GM21515 (cell line): ENCODE data around the gene PAPSS1.
"Not testable (repeated sequence)": the region's sequence is repeated elsewhere in the genome, so short reads cannot be mapped to it uniquely, and the experiment has no call there.

Experiments
- ATAC-seq: cut with Tn5 transposase; IDR thresholded peaks from one replicate; pipeline ENCODE4 v1.9.1; 2021; ENCODE audit not compliant: unreplicated experiment

Gene PAPSS1

DNA sequence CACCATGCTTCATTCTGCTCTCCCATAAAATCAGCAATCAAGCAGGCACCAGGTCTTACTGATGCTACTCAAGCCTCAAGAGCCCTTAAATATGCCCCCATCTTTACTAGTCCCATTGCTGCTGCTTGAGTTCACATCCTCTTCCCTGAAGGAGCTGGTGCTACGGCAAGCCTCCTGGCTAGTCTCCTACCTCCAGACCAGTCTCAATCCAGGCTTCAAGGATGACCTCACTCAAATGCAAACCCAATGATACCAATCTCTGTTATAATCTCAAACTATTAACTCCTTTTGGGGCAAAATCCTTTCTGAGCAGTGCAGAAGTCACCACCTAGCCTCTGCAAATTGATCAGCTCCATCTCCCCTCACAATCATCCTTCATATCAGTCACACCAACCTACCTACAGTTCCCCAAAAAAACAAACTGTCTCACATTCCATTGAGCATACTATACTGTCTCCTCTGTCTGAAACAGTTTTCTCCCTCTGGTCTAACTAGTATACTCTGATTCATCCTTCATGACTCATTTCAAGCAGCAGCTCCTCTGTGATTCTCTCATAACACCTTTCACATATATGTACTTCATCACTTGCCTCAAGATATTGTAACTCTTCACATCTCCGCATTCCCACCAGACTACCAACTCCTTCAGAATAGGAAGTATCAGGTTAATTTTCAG, 30.0 kb downstream of the PAPSS1 start:
- ATAC-seq: no peak

DNA sequence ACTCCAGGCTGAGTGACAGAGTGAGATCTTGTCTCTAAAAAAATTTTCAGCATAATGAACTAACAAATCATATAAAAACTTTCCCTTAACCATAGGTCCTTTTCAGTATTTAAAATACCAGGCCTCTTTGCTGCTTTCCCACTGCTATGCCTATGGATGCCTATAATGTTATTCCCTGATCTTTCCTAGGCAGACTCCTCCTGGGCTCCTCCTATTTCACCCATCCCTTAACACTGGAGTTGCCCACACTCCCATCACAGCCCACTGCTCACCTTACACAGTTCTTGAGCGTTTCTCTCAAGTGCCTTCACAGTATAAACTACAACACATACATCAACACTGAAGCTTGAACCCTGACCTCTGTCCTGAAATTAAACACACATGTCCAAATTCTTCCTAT, 31.6 kb downstream of the PAPSS1 start:
- no peak for ATAC-seq

DNA sequence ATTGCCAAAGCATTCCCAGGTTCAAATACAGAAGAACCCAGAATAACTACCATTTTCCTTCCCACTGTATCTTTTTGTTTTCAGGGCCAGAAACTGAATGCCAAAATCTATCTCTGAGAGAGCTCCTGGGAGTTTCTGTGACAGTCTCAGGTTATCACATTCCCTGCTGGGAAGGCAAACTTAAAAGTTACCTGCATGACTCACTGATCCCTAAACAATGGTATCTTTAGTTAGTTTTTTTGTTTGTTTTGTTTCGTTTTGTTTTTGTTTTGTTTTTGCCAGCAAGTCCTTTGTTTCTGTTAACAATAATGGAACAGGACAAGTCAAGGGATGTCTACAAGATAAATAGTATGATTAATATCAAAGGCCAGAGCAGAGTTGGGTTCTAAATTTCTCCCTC, 34.3 kb downstream of the PAPSS1 start:
- no peak for ATAC-seq

DNA sequence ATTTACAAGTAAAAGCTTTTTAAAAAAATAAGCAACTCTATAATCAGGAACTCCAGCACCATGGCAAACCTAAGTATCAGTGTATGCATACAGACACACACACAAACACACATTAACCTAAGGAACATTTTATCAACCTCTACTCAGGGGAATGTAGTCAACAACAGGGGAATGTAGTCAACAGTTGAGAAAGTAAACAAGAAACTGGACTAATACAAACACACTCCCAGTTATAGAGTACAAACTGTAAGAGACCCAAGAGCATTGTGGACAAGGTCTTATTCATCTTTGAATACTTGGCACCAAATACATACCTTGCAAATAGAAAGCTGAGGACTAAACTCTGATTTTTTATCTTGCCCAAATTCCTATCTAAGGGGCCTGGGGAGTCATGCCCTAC, 36.2 kb downstream of the PAPSS1 start:
- ATAC-seq: no peak

DNA sequence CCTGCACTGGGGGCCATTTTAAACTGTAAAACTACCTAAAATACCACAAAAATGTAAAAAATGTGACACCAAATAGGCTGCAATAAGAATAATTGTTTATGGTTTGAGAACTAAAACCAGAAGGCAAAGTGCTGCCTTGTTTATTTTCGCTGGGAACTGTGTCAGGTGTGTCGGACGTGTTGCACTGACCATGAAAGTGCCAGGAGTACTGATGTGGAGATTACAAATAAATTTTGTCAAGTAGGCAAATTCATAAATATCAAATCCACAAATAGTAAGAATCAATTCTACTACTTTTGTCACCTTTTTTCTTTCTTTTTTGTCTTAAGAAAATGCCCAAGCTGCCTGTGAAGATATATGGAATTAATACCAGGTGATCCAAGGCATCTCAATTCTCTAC, 37.7 kb downstream of the PAPSS1 start:
- no peak for ATAC-seq

DNA sequence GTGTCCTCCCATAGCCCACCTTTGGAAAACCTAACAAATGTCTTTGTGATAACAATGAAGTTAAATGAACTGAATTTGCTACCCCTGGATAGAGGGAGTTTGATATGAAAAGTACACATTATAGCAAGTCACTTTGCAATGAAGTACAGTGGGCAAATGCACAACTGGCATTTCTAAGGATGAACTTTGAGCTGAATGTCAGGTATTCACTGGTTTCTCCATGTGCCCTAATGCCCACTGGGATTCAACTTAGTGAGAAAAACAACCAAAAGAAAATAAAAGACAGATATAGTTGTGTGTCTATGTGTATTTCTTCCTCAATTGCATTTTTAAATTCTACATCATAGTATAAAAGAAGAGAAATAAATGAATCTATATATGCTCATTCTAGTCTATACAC, 51.0 kb downstream of the PAPSS1 start:
- no peak for ATAC-seq

DNA sequence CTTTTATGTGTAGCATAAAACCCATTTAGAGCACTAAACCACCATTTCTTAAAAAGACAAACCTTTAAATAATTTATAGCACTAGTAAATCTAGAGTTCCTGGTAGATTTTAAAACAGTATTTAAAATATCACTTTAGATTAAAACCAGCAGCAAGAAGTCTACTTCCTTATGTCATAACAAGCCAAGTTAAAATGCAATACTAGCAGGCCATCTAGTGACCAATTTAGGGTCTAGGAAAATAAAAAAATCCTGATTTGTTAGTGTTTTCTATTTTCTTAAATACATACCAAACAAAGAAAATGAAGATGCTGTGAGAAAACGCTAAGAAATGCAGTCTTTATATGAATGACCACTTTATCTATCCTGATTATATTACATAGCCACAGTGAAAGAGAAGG, 53.9 kb downstream of the PAPSS1 start:
- no peak for ATAC-seq

DNA sequence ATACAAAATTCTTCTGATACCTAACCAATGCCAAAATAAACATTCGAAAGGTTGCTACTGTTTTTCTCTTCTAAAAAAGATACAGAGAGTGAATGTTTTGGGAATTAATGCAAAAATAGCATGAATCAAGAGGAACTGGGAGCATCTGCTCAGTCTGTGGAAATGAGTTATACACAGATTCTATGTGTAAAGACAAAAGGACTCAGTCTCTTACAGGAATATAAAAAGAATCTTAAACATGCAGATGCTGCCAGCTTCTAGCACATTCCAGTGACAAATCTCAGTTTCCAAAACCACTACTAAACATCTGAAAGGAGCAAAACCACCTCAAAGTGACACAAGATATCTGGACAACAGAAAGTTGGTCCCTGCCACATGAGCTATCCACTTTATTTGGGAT, 55.0 kb downstream of the PAPSS1 start:
- ATAC-seq: no peak

DNA sequence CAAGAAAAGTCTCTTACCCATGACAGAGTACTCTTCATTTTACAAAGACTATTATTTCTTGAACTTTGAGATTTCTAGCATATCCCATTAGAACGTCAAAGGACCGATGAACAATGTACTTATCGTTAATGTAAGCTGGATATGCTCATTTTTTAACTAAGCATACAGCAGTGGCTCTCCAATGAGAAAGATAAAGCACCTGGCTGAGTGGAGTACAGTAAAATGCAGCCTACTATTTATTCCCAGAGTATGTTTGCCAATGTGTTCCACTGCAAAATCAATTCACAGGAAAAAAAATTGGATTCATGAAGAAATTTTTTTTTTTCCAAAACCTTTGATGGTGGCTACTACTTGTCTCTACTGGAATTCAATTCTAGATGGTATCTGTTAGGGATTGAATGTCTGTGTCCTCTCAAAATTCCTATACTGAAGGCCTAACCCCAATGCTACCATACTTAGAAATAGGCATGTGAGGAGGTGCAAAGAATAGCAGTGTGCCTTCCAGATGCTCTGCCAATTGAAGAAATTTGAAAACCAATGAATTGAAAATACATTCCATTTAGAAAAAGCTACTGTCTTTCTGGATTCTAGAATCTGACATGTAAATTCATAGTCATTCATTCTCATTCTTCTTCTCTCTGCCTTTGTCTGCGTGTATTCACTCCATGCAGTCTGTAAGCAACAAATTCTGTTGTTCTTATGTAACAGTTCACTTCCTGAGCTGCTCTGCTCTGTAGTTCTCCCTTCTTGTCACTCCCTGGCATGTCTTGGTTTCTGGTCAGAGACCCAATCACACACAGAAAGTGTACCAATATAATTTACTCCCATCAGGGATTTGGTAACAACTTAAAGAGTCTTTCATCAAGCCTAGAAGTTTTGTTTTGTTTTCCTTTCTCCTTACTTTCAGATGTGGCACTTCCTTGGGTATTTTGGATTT, 61.4 kb downstream of the PAPSS1 start:
- ATAC-seq: no peak

DNA sequence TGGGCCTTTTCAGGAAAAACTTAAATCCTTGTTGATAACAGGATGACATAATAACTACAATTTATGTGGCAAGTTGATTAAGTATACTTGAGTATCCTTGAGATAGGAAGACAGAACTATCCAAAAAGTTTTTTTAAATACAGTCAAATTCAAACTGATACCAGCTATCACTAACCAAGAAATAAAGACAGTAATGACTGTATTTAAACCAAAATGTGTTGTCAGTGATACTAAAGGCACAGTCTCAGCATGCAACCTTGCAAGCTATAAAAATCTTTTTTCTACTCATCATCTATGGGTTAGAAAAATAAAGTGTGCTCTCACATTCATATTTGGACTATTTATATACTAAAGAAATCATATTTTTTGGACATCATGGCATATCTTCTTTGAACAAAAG, 64.7 kb downstream of the PAPSS1 start:
- no peak for ATAC-seq

DNA sequence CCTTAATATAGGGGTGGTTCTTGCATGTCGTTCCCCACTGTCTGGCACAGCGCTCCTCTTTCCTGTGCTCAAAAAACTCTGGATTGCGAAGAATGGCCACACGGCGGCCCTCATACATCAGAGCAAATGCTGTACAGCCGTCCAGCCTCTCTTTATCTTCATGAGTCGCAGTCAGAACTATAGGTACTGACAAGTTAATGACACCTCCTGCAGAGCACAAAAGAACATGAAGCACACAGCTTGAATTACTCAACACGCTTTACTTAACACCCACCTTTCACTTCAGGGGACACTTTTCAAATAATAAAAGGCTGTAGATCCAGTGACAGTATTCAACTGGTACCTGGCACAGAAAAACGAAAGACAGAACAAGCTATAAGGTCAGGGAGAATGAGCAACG, 65.3 kb downstream of the PAPSS1 start:
- ATAC-seq: no peak

DNA sequence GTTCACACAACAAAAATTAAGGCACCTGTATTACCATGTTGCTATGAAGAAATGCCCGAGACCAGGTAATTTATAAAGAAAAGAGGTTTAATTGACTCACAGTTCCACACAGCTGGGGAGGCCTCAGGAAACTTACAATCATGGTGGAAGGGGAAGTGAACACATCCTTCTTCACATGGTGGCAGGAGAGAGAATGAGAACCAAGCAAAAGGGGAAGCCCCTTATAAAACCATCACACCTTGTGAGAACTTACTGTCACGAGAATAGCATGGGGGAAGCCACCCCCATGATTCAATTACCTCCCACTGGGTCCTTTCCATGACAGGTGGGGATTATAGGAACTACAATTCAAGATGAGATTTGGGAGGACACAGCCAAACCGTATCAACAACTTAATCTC, 68.6 kb downstream of the PAPSS1 start:
- ATAC-seq: not testable (repeated sequence)

DNA sequence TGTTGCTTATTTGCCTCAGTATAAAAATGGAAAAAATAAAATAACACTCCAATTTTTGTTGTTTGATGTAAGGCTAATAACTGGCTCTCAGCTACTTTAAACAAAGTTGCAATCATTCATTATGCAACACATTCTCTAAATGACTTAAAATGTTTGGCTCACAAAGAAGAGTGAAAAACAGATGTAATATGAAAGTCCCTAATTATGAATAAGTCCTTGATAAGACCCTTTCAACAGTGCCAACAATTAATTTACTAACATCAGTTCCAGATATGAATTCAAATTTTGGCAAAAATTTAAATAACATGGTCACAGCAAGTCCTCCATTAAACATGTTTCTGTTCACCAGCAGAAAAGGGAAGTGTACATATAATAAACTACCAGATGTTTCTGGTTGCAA, 69.8 kb downstream of the PAPSS1 start:
- no peak for ATAC-seq

DNA sequence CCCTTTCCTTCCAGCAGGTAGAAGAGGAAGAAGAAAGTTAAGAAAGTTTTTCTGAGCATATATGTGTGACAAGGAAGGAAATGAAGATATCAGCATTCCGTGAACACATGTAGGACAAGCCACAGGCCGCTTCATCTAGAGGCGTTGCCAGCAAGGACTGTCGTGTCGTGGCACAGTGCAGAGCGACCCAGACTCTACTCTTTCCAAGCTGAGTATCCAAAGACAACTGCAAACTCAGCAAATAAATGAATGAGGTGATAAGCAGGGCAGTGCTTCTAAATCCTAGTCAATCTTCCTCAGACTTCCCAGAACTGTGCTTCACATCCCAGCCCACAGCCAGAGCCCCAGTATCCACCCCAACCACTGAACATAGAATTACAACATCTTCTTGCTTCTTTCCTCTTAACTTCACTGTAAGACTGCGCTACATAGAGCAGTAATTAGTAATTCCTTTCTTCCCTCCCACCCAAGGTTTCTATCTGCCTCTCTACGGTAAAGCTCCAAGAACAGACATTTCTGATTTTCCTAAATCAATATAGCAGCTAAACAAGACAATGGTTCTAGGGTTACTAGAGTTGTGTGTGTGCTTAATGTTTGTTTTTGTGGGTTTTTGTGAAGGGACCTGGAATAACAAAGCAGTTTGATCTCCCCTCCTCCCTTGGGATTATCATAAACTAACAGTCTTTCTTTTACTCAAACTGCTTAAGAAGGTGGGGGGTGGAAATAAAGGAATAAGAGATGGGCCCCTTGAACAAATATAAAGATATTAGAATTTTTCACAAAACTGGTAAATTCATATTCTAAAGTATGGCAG, 71.6 kb downstream of the PAPSS1 start:
- no peak for ATAC-seq

DNA sequence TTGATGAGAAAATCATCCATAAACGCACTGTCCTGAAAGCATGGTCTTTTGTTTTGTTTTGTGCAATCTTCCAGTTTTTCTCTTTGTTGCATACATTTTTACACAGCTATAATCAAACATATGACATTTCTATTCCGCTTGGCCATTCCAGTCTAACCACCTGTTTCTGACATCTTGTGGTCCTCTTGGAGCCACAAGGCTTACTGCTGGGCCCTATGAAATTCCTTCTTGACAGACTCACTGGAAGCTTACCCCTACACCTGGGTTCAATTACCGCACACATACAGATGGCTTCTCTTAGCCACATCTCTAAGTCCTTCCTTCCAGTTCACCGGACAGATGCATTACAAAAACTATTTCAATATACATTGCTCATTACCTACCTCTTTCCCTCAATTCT, 72.4 kb downstream of the PAPSS1 start:
- no peak for ATAC-seq

DNA sequence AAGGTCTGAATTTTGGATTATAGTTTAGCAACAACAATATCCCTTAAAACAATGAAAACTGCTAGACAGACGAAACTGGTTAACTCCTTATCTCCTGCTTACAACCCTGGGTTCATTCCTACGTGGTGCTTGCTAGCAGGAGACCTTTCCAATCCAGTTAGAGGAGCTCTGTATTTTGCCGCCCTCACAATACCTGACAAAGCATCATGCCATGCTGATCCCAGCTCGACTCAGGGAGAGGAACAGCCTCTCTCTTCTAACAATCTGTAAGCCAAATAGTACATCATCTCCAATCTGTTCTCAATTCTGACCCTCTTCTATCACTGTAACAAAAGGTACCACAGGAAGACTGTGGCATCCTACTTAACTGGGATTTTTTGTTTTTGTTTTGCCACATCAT, 74.4 kb downstream of the PAPSS1 start:
- no peak for ATAC-seq

DNA sequence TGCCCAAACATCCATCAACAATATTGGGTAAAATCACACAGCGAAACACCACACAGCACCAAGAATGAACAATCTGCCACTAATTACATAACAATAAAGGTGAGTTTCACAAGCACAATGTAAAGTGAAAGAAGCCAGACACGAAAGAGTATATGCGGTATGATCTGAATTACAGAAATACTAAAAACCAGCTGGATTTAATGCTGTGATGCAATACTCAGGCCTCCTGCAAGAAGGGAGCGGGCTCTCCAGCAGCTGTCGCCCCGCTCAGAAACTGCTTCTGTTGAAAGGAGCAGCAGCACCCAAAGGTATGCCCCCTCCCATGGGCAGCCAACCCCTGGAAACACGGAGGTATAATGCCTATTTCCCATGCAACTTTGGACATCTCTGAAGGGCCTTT, 77.0 kb downstream of the PAPSS1 start:
- ATAC-seq: no peak

DNA sequence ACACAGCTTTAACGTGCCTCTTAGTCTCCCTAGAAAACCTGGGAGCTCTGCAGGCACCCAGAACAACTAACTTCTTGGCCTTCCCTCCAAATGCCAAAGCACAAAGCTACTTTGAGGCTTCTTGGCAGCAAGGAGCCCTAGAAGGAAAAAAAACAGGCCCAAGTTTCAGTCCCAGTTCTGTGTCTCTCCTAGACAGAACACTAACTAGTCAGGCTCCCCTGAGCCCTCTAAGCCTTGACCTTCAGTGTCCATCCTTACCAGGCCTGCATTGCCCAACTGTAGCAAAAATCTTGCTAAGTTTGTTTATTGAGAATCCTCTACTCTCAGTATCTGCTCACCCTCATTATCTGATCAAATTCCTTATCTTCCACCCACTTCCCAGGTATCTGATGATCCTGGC, 79.2 kb downstream of the PAPSS1 start:
- ATAC-seq: no peak

DNA sequence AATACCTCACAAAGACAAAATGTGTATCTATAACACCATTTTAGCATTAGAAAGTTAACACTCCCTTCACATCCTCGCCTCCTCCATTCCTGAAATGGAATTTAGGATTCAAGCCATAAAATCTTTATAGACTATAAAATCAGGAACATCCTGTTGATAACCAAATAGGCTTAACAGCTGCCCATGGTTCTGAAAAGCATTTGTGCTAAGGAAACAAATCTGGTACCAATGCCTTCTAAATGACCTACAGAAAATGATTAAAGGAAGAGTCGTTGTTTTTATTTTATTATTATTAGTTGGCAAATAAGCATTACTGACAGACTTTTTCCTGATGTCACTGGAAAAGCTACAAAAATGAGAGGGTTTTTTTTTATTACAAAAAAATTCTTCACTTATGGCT, 79.8 kb downstream of the PAPSS1 start:
- ATAC-seq: no peak

DNA sequence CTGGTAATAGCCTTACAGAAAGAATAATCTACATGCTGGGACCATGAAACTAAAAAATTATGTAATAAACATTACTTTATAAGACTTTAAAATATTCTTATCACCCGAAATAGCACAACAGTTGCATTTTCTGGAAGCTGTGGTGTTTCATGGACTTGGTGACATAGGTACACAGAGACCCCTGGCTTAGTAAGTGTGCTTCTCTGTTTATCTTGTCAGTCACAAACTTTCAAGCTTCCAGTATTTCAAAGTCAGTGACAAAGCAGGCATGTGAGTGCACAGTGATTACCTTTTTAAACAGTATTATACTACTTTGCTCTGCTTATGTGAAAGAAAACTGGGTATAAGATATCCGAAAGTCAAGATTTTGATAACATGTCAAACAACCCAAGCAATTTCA, 84.3 kb downstream of the PAPSS1 start:
- no peak for ATAC-seq

DNA sequence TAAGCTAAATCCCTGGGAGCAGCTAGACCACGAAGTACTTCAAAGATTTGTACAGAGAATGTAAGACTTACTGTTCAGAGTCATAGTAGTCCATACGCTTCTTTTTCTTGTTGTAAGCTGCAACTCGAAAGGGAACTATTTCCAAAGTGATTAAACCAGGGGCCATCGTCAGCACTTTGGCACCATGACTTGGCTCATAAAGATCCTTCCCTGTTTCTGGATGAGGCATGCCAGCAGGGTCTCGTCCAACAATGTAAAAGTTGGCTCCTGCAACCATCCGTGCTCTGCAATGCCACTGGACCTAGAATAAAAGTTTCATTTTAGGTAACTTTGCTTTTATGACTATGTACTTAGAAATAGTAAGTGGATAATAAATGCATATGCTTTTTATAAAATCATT, 88.5 kb downstream of the PAPSS1 start:
- no peak for ATAC-seq
